Measurements from ENCODE around the gene NFKB1.

NFKB1 gene

GRCh38 chr4:102521570-102521969, 20.4 kb downstream of the NFKB1 start:
- Histone ChIP-seq H3K9me3 (ENCODE audit: insufficient read depth, low read depth, low read length) (peaks cover 3% of the 10 kb centered on the region), H3K36me3 (ENCODE audit: insufficient read depth, low read depth, low read length) (no peaks in the 10 kb centered on the region), H3K9ac (ENCODE audit: low read depth, low read length) (no peak overlapping the region), H3K4me3 (ENCODE audit: low read length) (no peak overlapping the region), H3K27ac (ENCODE audit: low read length) (no peak overlapping the region), H3K4me1 (ENCODE audit: insufficient read depth, low read length) (no peaks in the 10 kb centered on the region), H3K27me3 (ENCODE audit: insufficient read depth, low read length) (no peaks in the 10 kb centered on the region)

DNA sequence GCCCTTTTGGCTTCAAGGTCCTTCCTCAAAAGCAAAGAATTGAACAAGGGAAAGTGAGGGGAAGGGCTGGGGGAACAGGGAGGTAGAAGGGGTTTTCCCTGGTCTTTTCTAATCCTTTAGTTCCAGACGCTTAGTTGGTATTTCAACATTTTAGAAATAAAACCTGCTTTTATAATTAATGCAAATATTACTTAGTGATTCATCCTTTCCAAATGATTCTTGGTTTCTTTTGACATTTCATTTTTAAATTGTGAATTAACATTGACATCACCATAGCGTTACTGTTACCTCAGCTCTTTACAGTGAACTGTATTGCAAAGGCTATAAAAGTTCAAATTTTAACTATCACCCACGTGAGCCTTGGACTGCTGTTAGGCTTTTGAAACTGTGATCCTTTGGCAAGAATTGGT, 20.9 kb downstream of the NFKB1 start:
- no peak overlapping the region for H3K4me3 ChIP-seq (ENCODE audit: low read length)
- no peak overlapping the region for H3K27ac ChIP-seq (ENCODE audit: low read length)
- H3K36me3 ChIP-seq (ENCODE audit: insufficient read depth, low read depth, low read length), result no peaks in the 10 kb centered on the region
- no peaks in the 10 kb centered on the region for H3K9me3 ChIP-seq (ENCODE audit: insufficient read depth, low read depth, low read length)
- H3K27me3 ChIP-seq (ENCODE audit: insufficient read depth, low read length), result no peaks in the 10 kb centered on the region
- H3K9ac ChIP-seq (ENCODE audit: low read depth, low read length), result no peak overlapping the region
- H3K4me1 ChIP-seq (ENCODE audit: insufficient read depth, low read length), result no peaks in the 10 kb centered on the region

- Histone ChIP-seq H3K9me3 (ENCODE audit: insufficient read depth, low read depth, low read length) (no peaks in the 10 kb centered on the region), H3K4me3 (ENCODE audit: low read length) (no peak overlapping the region), H3K36me3 (ENCODE audit: insufficient read depth, low read depth, low read length) (no peaks in the 10 kb centered on the region), H3K4me1 (ENCODE audit: insufficient read depth, low read length) (peaks cover 4% of the 10 kb centered on the region; the same call in 1 of the 2 replicates), H3K9ac (ENCODE audit: low read depth, low read length) (no peak overlapping the region), H3K27ac (ENCODE audit: low read length) (no peak overlapping the region), H3K27me3 (ENCODE audit: insufficient read depth, low read length) (no peaks in the 10 kb centered on the region)
Observed at GRCh38 chr4:102524691-102525090, 23.5 kb downstream of the NFKB1 start.

GRCh38 chr4:102525097-102525496, 23.9 kb downstream of the NFKB1 start:
- Histone ChIP-seq H3K27ac (ENCODE audit: low read length) (no peak overlapping the region), H3K9ac (ENCODE audit: low read depth, low read length) (no peak overlapping the region), H3K4me1 (ENCODE audit: insufficient read depth, low read length) (peaks cover 4% of the 10 kb centered on the region; the same call in 1 of the 2 replicates), H3K4me3 (ENCODE audit: low read length) (no peak overlapping the region), H3K36me3 (ENCODE audit: insufficient read depth, low read depth, low read length) (no peaks in the 10 kb centered on the region), H3K9me3 (ENCODE audit: insufficient read depth, low read depth, low read length) (no peaks in the 10 kb centered on the region), H3K27me3 (ENCODE audit: insufficient read depth, low read length) (no peaks in the 10 kb centered on the region)

- no peak overlapping the region for H3K4me3 ChIP-seq (ENCODE audit: low read length)
- H3K4me1 ChIP-seq (ENCODE audit: insufficient read depth, low read length), result peaks cover 4% of the 10 kb centered on the region; the same call in 1 of the 2 replicates
- no peaks in the 10 kb centered on the region for H3K9me3 ChIP-seq (ENCODE audit: insufficient read depth, low read depth, low read length)
- H3K9ac ChIP-seq (ENCODE audit: low read depth, low read length), result no peak overlapping the region
- no peak overlapping the region for H3K27ac ChIP-seq (ENCODE audit: low read length)
- H3K36me3 ChIP-seq (ENCODE audit: insufficient read depth, low read depth, low read length), result no peaks in the 10 kb centered on the region
- no peaks in the 10 kb centered on the region for H3K27me3 ChIP-seq (ENCODE audit: insufficient read depth, low read length)
Observed at GRCh38 chr4:102525504-102525903, 24.3 kb downstream of the NFKB1 start.

DNA sequence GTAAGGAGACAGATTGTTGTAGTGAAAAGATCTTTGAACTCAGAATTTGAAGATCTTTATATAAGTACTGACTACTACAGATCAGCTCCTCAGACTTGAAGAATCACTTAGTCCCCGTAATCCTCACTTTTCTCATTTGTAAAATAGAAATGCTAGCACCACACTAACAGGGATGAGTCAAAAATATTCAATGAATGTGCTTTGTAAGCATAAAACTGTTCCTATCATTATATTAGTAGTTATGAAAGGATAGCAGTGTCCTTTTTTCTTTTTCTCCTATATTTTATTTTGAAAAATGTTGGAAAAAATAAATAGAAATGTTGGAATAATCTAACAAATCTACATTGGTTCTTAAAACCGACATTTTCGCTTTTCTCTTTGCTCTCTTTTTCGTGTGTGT, 25.4 kb downstream of the NFKB1 start:
- H3K9ac ChIP-seq (ENCODE audit: low read depth, low read length), result no peak overlapping the region
- no peak overlapping the region for H3K4me3 ChIP-seq (ENCODE audit: low read length)
- no peaks in the 10 kb centered on the region for H3K27me3 ChIP-seq (ENCODE audit: insufficient read depth, low read length)
- H3K27ac ChIP-seq (ENCODE audit: low read length), result no peak overlapping the region
- peaks cover 4% of the 10 kb centered on the region; the same call in 1 of the 2 replicates for H3K4me1 ChIP-seq (ENCODE audit: insufficient read depth, low read length)
- H3K36me3 ChIP-seq (ENCODE audit: insufficient read depth, low read depth, low read length), result no peaks in the 10 kb centered on the region
- no peaks in the 10 kb centered on the region for H3K9me3 ChIP-seq (ENCODE audit: insufficient read depth, low read depth, low read length)

DNA sequence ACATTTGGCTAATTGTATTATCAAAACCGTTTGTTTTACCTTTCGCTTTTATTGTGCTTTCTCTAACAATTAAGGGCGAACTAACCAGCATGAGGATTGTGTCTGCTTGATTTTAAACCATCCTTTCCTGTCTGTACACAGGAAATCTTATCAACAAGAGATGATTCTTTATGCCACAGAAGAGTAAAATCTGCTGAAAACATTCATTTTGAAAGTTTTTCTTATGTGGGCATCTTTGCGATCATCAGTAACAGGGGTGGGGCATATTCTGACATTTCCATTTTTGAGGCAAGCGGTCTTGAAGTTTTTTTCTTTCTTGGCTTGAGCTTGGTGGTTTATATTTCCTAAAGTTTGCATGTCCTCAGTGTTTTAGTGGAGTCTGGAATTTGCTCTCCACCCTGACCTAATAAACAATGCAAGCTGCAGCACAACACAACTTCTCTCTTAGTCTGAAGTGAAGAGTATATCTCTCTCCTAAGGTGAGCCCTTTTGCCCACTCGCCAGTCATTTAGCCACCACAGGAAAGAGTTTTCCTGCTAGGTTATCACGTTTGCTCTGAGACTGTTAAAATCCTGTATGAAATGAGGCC, 26.6 kb downstream of the NFKB1 start:
- H3K36me3 ChIP-seq (ENCODE audit: insufficient read depth, low read depth, low read length), result no peaks in the 10 kb centered on the region

GRCh38 chr4:102529977-102530376, 28.8 kb downstream of the NFKB1 start:
- no peaks in the 10 kb centered on the region for H3K36me3 ChIP-seq (ENCODE audit: insufficient read depth, low read depth, low read length)

More for the DNA sequence above, 26.6 kb downstream of the NFKB1 start:
- Histone ChIP-seq H3K27me3 (ENCODE audit: insufficient read depth, low read length) (no peaks in the 10 kb centered on the region), H3K9me3 (ENCODE audit: insufficient read depth, low read depth, low read length) (no peaks in the 10 kb centered on the region), H3K9ac (ENCODE audit: low read depth, low read length) (no peak overlapping the region), H3K4me3 (ENCODE audit: low read length) (no peak overlapping the region), H3K27ac (ENCODE audit: low read length) (no peak overlapping the region), H3K4me1 (ENCODE audit: insufficient read depth, low read length) (peaks cover 4% of the 10 kb centered on the region; the same call in 1 of the 2 replicates)

GRCh38 chr4:102530986-102531385, 29.8 kb downstream of the NFKB1 start:
- Histone ChIP-seq H3K9ac (ENCODE audit: low read depth, low read length) (no peak overlapping the region), H3K36me3 (ENCODE audit: insufficient read depth, low read depth, low read length) (no peaks in the 10 kb centered on the region)

More at GRCh38 chr4:102529977-102530376, 28.8 kb downstream of the NFKB1 start:
- Histone ChIP-seq H3K4me1 (ENCODE audit: insufficient read depth, low read length) (peaks cover 4% of the 10 kb centered on the region; the same call in 1 of the 2 replicates), H3K27ac (ENCODE audit: low read length) (no peak overlapping the region), H3K9ac (ENCODE audit: low read depth, low read length) (no peak overlapping the region), H3K9me3 (ENCODE audit: insufficient read depth, low read depth, low read length) (no peaks in the 10 kb centered on the region), H3K4me3 (ENCODE audit: low read length) (no peak overlapping the region), H3K27me3 (ENCODE audit: insufficient read depth, low read length) (no peaks in the 10 kb centered on the region)

GRCh38 chr4:102531462-102531861, 30.3 kb downstream of the NFKB1 start:
- Histone ChIP-seq H3K36me3 (ENCODE audit: insufficient read depth, low read depth, low read length) (no peaks in the 10 kb centered on the region), H3K9ac (ENCODE audit: low read depth, low read length) (no peak overlapping the region), H3K27me3 (ENCODE audit: insufficient read depth, low read length) (no peaks in the 10 kb centered on the region), H3K27ac (ENCODE audit: low read length) (no peak overlapping the region), H3K4me3 (ENCODE audit: low read length) (no peak overlapping the region), H3K4me1 (ENCODE audit: insufficient read depth, low read length) (peaks cover 4% of the 10 kb centered on the region; the same call in 1 of the 2 replicates), H3K9me3 (ENCODE audit: insufficient read depth, low read depth, low read length) (no peaks in the 10 kb centered on the region)

More at GRCh38 chr4:102530986-102531385, 29.8 kb downstream of the NFKB1 start:
- Histone ChIP-seq H3K27ac (ENCODE audit: low read length) (no peak overlapping the region), H3K27me3 (ENCODE audit: insufficient read depth, low read length) (no peaks in the 10 kb centered on the region), H3K4me1 (ENCODE audit: insufficient read depth, low read length) (peaks cover 4% of the 10 kb centered on the region; the same call in 1 of the 2 replicates), H3K9me3 (ENCODE audit: insufficient read depth, low read depth, low read length) (no peaks in the 10 kb centered on the region), H3K4me3 (ENCODE audit: low read length) (no peak overlapping the region)

- Histone ChIP-seq H3K27me3 (ENCODE audit: insufficient read depth, low read length) (no peaks in the 10 kb centered on the region), H3K36me3 (ENCODE audit: insufficient read depth, low read depth, low read length) (no peaks in the 10 kb centered on the region), H3K27ac (ENCODE audit: low read length) (no peak overlapping the region), H3K4me3 (ENCODE audit: low read length) (no peak overlapping the region), H3K4me1 (ENCODE audit: insufficient read depth, low read length) (no peaks in the 10 kb centered on the region), H3K9ac (ENCODE audit: low read depth, low read length) (no peak overlapping the region), H3K9me3 (ENCODE audit: insufficient read depth, low read depth, low read length) (no peaks in the 10 kb centered on the region)
Observed at GRCh38 chr4:102533348-102533747, 32.2 kb downstream of the NFKB1 start.

DNA sequence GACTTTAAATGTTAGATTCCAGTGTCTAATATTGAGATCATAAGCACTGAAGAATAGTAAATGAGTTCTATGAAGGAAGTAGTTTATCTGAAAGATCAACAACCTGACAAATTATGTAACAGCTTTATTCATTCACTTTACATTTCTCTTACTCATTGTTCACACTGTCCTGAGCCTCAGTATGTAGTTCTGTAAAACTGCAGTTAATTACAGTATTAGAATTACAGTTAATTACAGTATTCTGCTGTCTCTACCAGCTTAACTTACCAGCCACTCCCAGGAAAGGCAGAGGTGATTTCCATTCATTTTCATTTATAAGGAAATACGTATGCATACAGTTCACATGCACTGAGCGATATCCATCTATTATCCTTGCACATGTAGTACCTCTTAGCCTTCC, 32.7 kb downstream of the NFKB1 start:
- Histone ChIP-seq H3K9ac (ENCODE audit: low read depth, low read length) (no peak overlapping the region), H3K27ac (ENCODE audit: low read length) (no peak overlapping the region), H3K9me3 (ENCODE audit: insufficient read depth, low read depth, low read length) (no peaks in the 10 kb centered on the region), H3K4me3 (ENCODE audit: low read length) (no peak overlapping the region), H3K27me3 (ENCODE audit: insufficient read depth, low read length) (no peaks in the 10 kb centered on the region), H3K4me1 (ENCODE audit: insufficient read depth, low read length) (no peaks in the 10 kb centered on the region), H3K36me3 (ENCODE audit: insufficient read depth, low read depth, low read length) (no peaks in the 10 kb centered on the region)

Measured in iPS-20b (cell line).